Measurements from ENCODE around the gene MARCHF10.

DNA sequence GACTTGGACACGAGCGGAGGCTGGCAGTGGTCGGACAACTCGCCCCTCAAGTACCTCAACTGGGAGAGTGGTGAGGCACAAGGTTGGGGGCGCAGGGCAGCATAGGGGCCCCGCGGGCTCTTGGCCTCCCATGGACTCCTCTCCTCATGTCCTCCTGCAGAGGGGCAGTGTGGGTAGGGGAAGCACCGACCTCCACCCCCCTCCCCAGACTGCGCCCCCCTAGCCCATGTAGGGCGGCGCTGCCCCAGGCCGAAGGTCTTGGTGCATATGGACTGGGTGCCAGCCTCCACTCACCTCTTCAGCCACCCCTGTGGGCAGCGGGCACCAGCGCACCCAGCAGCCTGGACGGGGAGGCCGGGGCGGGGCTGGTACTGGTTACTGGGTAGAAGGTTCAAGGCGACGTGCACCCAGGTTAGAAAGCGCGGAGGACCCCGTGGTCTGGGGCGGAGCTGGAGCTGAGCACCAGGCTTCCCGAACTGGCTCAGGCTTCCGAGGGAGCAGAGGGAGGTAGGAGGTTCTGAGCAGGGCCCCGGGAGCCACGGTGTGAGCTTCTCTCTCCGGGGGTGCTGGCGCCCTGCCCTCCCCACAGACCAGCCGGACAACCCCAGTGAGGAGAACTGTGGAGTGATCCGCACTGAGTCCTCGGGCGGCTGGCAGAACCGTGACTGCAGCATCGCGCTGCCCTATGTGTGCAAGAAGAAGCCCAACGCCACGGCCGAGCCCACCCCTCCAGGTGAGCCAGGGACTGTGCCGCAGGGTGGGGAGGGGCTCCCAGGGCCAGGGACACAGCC is 141.1 kb downstream of the MARCHF10 start:
- TF ChIP-seq, protein P1, sequence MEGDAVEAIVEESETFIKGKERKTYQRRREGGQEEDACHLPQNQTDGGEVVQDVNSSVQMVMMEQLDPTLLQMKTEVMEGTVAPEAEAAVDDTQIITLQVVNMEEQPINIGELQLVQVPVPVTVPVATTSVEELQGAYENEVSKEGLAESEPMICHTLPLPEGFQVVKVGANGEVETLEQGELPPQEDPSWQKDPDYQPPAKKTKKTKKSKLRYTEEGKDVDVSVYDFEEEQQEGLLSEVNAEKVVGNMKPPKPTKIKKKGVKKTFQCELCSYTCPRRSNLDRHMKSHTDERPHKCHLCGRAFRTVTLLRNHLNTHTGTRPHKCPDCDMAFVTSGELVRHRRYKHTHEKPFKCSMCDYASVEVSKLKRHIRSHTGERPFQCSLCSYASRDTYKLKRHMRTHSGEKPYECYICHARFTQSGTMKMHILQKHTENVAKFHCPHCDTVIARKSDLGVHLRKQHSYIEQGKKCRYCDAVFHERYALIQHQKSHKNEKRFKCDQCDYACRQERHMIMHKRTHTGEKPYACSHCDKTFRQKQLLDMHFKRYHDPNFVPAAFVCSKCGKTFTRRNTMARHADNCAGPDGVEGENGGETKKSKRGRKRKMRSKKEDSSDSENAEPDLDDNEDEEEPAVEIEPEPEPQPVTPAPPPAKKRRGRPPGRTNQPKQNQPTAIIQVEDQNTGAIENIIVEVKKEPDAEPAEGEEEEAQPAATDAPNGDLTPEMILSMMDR (IDR thresholded peaks at IDR 0.05; ENCODE audit: low read depth, low read length), result no peak
- TF ChIP-seq, protein P2, sequence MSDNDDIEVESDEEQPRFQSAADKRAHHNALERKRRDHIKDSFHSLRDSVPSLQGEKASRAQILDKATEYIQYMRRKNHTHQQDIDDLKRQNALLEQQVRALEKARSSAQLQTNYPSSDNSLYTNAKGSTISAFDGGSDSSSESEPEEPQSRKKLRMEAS (IDR thresholded peaks at IDR 0.05; ENCODE audit: low read depth, low read length), result no peak
- TF ChIP-seq POLR2A (IDR thresholded peaks at IDR 0.05; ENCODE audit: extremely low read depth, insufficient read length), result no peak
- TF ChIP-seq MYC (IDR thresholded peaks at IDR 0.05; ENCODE audit: low read depth, low read length), result no peak

All from NB4 (cell line).